ENCODE data around the gene SLC4A2.
A peak's percentile ranks its signal among the peaks of the same experiment; 100 is the strongest.

The SLC4A2 gene

DNA sequence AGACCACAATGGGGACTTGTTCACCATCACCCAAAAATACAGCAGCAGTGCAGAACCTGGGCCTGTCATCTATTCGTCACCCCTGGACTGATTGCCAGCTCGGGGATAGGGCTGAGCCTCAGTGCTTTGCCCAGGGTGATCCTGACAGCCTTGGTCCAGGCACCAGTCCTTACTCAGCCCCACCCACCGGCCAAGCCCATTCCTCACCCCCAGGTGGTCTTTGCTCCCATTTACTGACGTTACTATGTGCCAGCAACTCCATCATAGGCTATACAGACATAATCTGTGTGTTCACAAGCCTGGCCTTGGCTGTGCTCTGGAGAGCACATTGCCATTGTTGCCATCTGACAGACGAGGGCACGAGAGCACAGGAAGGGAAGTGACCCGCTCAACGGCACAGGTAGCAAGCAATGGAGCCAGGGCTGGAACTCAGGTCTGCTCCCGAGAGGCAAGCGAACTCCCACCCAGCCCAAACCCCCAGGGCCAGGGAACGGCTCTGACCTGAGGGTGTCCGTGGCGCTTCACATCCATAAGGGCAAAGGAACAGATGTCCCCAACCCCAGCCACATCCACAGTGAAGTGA, 41.9 kb upstream of the SLC4A2 start:
- in situ Hi-C loops (cut with HindIII; ENCODE audit: low sequenced_read_pairs), result no loop called here
- no peak overlapping the region for H3K4me3 ChIP-seq (ENCODE audit: low read depth, low read length)
- TF ChIP-seq, protein P1, sequence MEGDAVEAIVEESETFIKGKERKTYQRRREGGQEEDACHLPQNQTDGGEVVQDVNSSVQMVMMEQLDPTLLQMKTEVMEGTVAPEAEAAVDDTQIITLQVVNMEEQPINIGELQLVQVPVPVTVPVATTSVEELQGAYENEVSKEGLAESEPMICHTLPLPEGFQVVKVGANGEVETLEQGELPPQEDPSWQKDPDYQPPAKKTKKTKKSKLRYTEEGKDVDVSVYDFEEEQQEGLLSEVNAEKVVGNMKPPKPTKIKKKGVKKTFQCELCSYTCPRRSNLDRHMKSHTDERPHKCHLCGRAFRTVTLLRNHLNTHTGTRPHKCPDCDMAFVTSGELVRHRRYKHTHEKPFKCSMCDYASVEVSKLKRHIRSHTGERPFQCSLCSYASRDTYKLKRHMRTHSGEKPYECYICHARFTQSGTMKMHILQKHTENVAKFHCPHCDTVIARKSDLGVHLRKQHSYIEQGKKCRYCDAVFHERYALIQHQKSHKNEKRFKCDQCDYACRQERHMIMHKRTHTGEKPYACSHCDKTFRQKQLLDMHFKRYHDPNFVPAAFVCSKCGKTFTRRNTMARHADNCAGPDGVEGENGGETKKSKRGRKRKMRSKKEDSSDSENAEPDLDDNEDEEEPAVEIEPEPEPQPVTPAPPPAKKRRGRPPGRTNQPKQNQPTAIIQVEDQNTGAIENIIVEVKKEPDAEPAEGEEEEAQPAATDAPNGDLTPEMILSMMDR (IDR thresholded peaks at IDR 0.05; ENCODE audit: low read depth, low read length, missing control alignments), result no peak
- no peak for DNase-seq (ENCODE audit: low read depth)

DNA sequence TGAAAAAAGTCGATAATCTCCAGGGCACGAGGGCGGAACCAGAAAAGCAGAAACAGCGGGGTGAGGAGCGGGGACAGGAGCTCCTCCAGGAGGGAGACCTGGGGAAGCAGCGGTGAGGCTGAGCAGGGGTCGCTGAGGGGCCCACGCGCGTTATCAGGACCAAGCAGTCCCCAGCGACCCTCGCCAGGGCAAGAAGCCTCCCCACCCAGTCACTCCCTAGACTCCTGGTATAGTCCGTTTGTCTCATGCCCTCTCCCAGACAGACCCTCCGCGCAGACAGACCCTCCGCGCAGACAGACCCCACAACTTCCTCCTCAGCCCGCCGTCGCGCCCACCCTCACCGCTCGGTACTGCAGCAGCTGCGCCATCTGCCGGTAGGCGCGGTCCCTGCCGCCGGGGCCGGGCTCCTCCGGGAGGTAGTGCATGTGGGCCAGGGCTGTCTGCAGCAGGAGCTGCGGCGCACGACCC, 41.4 kb upstream of the SLC4A2 start:
- in situ Hi-C loops (cut with HindIII; ENCODE audit: low sequenced_read_pairs), result no loop called here
- TF ChIP-seq, protein P1 (IDR thresholded peaks at IDR 0.05; ENCODE audit: low read depth, low read length, missing control alignments), result peak; percentile 96
- no peak overlapping the region for H3K4me3 ChIP-seq (ENCODE audit: low read depth, low read length)
- no peak for DNase-seq (ENCODE audit: low read depth)

DNA sequence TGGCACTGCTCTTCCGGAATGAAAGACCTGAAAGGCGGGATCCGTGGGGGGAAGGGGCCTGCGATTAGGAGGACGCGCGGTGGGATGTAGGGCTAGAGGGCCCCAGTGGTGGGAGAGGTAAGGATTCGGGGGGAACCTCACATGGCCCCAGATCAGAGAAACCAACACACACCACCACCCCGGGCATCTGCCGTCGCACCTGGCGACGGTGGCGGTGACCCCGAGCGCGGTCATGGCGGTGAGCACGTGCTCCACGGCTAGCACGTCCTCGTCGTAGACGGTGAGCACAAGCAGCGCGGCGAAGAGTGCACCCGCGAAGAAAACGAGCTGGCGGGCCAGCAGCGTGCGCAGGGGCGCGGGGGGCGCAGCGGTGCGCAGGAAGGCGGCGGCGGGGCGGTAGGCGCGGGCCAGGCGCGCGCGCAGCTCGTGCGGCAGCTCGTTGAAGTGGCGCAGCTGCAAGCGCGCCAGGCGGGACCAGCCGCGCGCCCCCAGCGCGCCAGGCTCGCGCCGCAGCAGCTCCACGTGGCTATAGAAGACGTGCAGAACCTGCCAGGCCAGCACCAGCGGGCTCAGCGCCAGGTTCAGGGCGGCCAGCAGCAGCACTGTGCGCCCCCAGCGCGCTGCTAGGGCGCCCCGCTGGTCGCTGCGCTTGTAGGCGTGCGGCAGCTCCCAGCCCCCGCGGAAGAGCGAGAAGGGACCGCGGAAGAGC, 40.8 kb upstream of the SLC4A2 start:
- no peak for DNase-seq (ENCODE audit: low read depth)
- in situ Hi-C loops (cut with HindIII; ENCODE audit: low sequenced_read_pairs), result no loop called here
- TF ChIP-seq, protein P1 (IDR thresholded peaks at IDR 0.05; ENCODE audit: low read depth, low read length, missing control alignments), result no peak
- H3K4me3 ChIP-seq (ENCODE audit: low read depth, low read length), result no peak overlapping the region

DNA sequence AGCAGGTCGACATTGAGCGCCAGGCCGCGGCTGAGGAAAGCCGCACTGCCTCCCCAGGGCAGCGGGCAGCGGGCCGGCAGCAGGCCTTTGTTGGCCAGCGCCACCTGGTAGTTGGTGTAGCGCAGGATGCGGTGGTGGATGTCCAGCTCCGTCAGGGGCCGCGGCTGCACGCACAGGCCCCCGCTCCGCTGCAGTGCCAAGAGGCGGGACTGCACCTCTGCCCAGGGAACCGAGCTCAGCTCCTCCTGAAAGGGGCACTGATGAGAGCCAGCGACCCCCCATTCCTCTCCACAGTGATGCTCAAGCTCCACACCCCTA, 40.3 kb upstream of the SLC4A2 start:
- no peak overlapping the region for H3K4me3 ChIP-seq (ENCODE audit: low read depth, low read length)

DNA sequence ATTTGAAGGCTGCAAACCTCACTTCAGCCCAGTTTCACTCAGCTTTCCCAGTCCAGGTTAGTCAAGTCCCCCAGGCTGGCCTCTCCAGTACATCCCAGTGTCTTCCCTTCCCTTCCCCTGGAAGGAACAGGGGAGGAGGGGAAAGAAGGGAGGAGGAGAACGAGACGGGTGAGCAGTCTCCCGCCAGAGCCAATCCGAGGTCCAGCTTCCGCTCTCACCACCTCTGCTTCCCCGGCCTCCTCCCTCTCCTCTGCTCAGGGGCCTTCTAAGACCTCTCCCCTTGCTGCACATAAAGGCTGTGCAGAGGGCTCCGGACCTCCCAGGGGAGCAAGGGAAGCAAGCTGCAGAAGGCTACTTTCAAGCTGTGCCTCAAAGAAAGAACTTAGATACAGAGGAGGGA, 39.2 kb upstream of the SLC4A2 start:
- TF ChIP-seq, protein P1 (IDR thresholded peaks at IDR 0.05; ENCODE audit: low read depth, low read length, missing control alignments), result no peak
- no peak for DNase-seq (ENCODE audit: low read depth)
- in situ Hi-C loops (cut with HindIII; ENCODE audit: low sequenced_read_pairs), result no loop called here
- H3K4me3 ChIP-seq (ENCODE audit: low read depth, low read length), result no peak overlapping the region

More for the DNA sequence above, 40.3 kb upstream of the SLC4A2 start:
- TF ChIP-seq, protein P1 (IDR thresholded peaks at IDR 0.05; ENCODE audit: low read depth, low read length, missing control alignments), result no peak
- in situ Hi-C loops (cut with HindIII; ENCODE audit: low sequenced_read_pairs), result no loop called here
- DNase-seq (ENCODE audit: low read depth), result no peak

DNA sequence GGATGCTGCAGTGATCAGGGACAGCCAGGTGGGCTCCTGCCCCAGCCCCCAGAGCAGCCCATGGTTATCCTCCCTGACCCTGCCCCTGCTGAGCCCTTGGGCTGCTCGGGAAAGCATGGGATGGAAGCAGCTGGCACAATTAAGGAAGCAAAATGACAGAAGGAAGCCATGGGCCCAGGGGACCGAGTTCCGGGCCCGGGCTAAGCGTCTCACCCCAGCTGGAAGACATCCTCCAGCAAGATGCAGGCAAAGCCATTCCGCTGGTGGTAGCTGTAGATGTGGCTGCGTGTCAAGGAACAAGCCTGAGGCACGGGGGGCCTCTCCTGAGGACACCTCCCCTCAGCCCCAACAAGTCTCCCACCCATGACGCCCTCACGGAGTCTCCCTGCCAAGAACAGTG, 36.2 kb upstream of the SLC4A2 start:
- H3K4me3 ChIP-seq (ENCODE audit: low read depth, low read length), result no peak overlapping the region
- DNase-seq (ENCODE audit: low read depth), result no peak
- in situ Hi-C loops (cut with HindIII; ENCODE audit: low sequenced_read_pairs), result no loop called here
- TF ChIP-seq, protein P1 (IDR thresholded peaks at IDR 0.05; ENCODE audit: low read depth, low read length, missing control alignments), result no peak
